ENCODE results near the gene ANO8. TPM values are rescaled to one million over a fixed set of nuclear protein-coding genes. Genes with fewer than 3 reads are reported as not detected.
A peak's percentile ranks its signal among the peaks of the same experiment; 100 is the strongest.

ANO8 gene
- polyA plus RNA-seq, 3 donors: 0.11 to 14.1 TPM; not detected in 1

DNA sequence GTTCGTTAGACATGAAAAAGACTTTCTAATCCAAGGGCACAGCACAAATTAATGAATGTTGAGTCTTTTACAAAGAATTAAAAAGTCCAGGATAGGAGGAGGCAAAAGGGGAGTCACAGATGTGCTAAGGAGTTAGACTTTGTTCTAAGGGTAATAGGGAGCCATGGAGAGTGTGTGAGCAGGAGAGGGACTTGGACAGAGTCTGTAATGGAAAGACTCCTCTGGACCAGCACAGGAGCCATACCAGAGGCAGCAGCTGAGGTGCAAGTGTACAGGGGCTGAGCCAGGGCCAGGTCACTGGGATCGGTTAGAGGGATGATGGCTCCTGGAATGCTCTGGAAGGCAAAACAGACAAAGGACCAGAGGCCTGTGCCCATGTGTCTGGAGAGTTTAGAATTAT lies 13.2 kb upstream of the ANO8 start:
- Mint-ChIP-seq H3K9me3 (peaks cover 0 to 3% (median 0%) of the 10 kb centered on the region in 7 donors), H3K36me3 (peaks cover 0 to under 1% of the 10 kb centered on the region in 2 donors), H3K4me1 (peaks cover 17% of the 10 kb centered on the region), H3K27ac (no peak overlapping the region), H3K4me3 (peak overlapping the region in 1 of 2 donors; percentile 57), H3K27me3 (ENCODE audit: low read depth in 3 of 3) (peaks cover 16 to 50% (median 39%) of the 10 kb centered on the region in 3 donors)
- Histone ChIP-seq H3K9ac (ENCODE audit: insufficient read depth, low read length, poor library complexity, severe bottlenecking) (no peak overlapping the region), H4K20me1 (ENCODE audit: insufficient read depth, low read length) (no peaks in the 10 kb centered on the region), H2AFZ (ENCODE audit: insufficient read depth, low read depth, low read length, poor library complexity, severe bottlenecking) (no peak overlapping the region), H3K4me1 (ENCODE audit: control insufficient read depth in 1 of 2, insufficient read depth in 2 of 2, low read length in 2 of 2) (peaks cover 5 to 6% of the 10 kb centered on the region in 2 donors), H3K4me3 (replicated peaks in 1 of 3; ENCODE audit: low read depth in 2 of 3, low read length in 3 of 3) (no peak overlapping the region), H3K79me2 (ENCODE audit: insufficient read depth, low read length) (no peaks in the 10 kb centered on the region), H3K36me3 (replicated peaks in 1 of 2; ENCODE audit: control insufficient read depth in 1 of 2, insufficient read depth in 2 of 2, low read length in 2 of 2) (no peaks in the 10 kb centered on the region), H3K27ac (ENCODE audit: low read depth in 1 of 2, low read length in 2 of 2) (no peak overlapping the region), H3K27me3 (ENCODE audit: control insufficient read depth in 2 of 2, insufficient read depth in 2 of 2, low read length in 2 of 2) (peaks cover 0 to 19% of the 10 kb centered on the region in 2 donors), H3K4me2 (replicated peaks; ENCODE audit: extremely low read depth, low read length, poor library complexity, severe bottlenecking) (no peak overlapping the region), H3K9me3 (replicated peaks in 1 of 2; ENCODE audit: control insufficient read depth in 1 of 2, insufficient read depth in 1 of 2, low read length in 2 of 2) (no peaks in the 10 kb centered on the region)
- WGBS (ENCODE audit: insufficient coverage): 100% methylated on average over 1 of the region's 2 CpGs
- DNase-seq: no peak
- TF ChIP-seq, protein P1, sequence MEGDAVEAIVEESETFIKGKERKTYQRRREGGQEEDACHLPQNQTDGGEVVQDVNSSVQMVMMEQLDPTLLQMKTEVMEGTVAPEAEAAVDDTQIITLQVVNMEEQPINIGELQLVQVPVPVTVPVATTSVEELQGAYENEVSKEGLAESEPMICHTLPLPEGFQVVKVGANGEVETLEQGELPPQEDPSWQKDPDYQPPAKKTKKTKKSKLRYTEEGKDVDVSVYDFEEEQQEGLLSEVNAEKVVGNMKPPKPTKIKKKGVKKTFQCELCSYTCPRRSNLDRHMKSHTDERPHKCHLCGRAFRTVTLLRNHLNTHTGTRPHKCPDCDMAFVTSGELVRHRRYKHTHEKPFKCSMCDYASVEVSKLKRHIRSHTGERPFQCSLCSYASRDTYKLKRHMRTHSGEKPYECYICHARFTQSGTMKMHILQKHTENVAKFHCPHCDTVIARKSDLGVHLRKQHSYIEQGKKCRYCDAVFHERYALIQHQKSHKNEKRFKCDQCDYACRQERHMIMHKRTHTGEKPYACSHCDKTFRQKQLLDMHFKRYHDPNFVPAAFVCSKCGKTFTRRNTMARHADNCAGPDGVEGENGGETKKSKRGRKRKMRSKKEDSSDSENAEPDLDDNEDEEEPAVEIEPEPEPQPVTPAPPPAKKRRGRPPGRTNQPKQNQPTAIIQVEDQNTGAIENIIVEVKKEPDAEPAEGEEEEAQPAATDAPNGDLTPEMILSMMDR (IDR thresholded peaks at IDR 0.05): no peak
- intact Hi-C loops (cut with micrococcal nuclease): loop anchor here in 1 of 2 donors (5.0 kb wide), 1 partner anchor 39 kb away; no protein-coding TSS in a partner anchor

DNA sequence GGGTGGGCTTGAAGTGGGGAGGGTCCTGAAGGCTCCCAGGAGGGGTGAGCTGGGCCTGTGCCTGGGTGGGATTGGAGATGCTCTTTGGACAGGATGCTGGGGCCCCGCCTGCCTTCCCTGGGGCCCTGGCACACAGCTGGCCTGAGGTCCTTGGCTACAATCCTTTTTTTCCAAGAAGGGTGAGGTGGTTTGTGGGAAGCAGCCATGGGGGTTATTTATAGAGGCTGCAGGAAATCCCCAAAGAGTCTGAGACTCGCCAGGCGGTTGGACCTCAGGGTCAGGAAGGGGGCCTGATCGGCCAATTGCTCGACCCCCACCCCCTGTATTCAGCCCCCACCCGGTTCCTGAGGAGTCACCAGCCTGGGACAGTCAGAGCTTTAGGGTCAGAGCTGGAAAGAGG lies 12.7 kb upstream of the ANO8 start:
- Histone ChIP-seq H3K4me3 (replicated peaks in 1 of 3; ENCODE audit: low read depth in 2 of 3, low read length in 3 of 3) (no peak overlapping the region), H3K36me3 (replicated peaks in 1 of 2; ENCODE audit: control insufficient read depth in 1 of 2, insufficient read depth in 2 of 2, low read length in 2 of 2) (no peaks in the 10 kb centered on the region), H3K4me2 (replicated peaks; ENCODE audit: extremely low read depth, low read length, poor library complexity, severe bottlenecking) (no peak overlapping the region), H3K27ac (ENCODE audit: low read depth in 1 of 2, low read length in 2 of 2) (no peak overlapping the region), H3K9ac (ENCODE audit: insufficient read depth, low read length, poor library complexity, severe bottlenecking) (no peak overlapping the region), H3K79me2 (ENCODE audit: insufficient read depth, low read length) (no peaks in the 10 kb centered on the region), H4K20me1 (ENCODE audit: insufficient read depth, low read length) (no peaks in the 10 kb centered on the region), H2AFZ (ENCODE audit: insufficient read depth, low read depth, low read length, poor library complexity, severe bottlenecking) (no peak overlapping the region), H3K9me3 (replicated peaks in 1 of 2; ENCODE audit: control insufficient read depth in 1 of 2, insufficient read depth in 1 of 2, low read length in 2 of 2) (no peaks in the 10 kb centered on the region), H3K4me1 (ENCODE audit: control insufficient read depth in 1 of 2, insufficient read depth in 2 of 2, low read length in 2 of 2) (peaks cover 5 to 6% of the 10 kb centered on the region in 2 donors), H3K27me3 (ENCODE audit: control insufficient read depth in 2 of 2, insufficient read depth in 2 of 2, low read length in 2 of 2) (peaks cover 0 to 19% of the 10 kb centered on the region in 2 donors)
- WGBS (ENCODE audit: insufficient coverage): 40% methylated on average over 1 of the region's 6 CpGs
- Mint-ChIP-seq H3K27me3 (ENCODE audit: low read depth in 3 of 3) (peaks cover 16 to 47% (median 38%) of the 10 kb centered on the region in 3 donors), H3K36me3 (peaks cover 2 to 6% of the 10 kb centered on the region in 2 donors), H3K4me3 (no peak overlapping the region), H3K27ac (no peak overlapping the region), H3K4me1 (peaks cover 14% of the 10 kb centered on the region), H3K9me3 (peaks cover 0 to 3% (median 0%) of the 10 kb centered on the region in 7 donors)
- DNase-seq: no peak
- intact Hi-C loops (cut with micrococcal nuclease): loop anchor here in 1 of 2 donors (5.0 kb wide), 1 partner anchor 40 kb away; no protein-coding TSS in a partner anchor
- TF ChIP-seq, protein P1 (IDR thresholded peaks at IDR 0.05): no peak

Measured in CD14-positive monocyte (primary cell).